PC-9 (cell line): Measurements from ENCODE around the gene PRSS21. TPM values are rescaled to one million over a fixed set of nuclear protein-coding genes. Genes with fewer than 3 reads are reported as not detected.

Experiments used
- BruUV-seq: library from RNA; stranded (reverse); fragments of 400-500 nt; replicated peaks from 2 replicates; lab custom pipeline; 2021; lab: Mats Ljungman, UMichigan
- CTCF ChIA-PET: fragments of 300-600 bp; sonication (Branson Sonifier 250); formaldehyde crosslinking; loops from one replicate; lab custom pipeline; 2022; ENCODE audit warnings: antibody characterized with exemption; lab: Charles Lee
- POLR2A ChIA-PET: fragments of 300-600 bp; sonication (Branson Sonifier 250); formaldehyde crosslinking; loops from one replicate; lab custom pipeline; 2022; ENCODE audit warnings: antibody characterized with exemption; ENCODE audit not compliant: unreplicated experiment; lab: Charles Lee
- DNase-seq, 2 experiments: peaks; one replicate each; pipeline versions ENCODE4 v3.0.0 to v3.0.0-alpha.2; 2015 to 2022; ENCODE audit warnings: mixed read lengths in 1 of 2
- H2AFZ ChIP-seq: fragments of 200-600 bp; sonication (generic); 2 replicates; pipeline ENCODE4 v1.8.1; 2017; ENCODE audit warnings: antibody characterized with exemption
- H3F3A ChIP-seq: fragments of 200-600 bp; sonication (generic); 2 replicates; pipeline ENCODE4 v1.8.1; 2017; ENCODE audit warnings: antibody characterized with exemption, mild to moderate bottlenecking, low read depth; ENCODE audit not compliant: insufficient read depth
- H3K27ac ChIP-seq: fragments of 200-600 bp; sonication (generic); 2 replicates; pipeline ENCODE4 v1.6.1; 2016; ENCODE audit warnings: mixed run types
- H3K27me3 ChIP-seq: fragments of 200-600 bp; sonication (generic); 2 replicates; pipeline ENCODE4 v1.6.1; 2016; ENCODE audit warnings: low read depth, mixed run types; ENCODE audit not compliant: insufficient read depth
- H3K36me3 ChIP-seq: fragments of 200-600 bp; sonication (generic); 2 replicates; pipeline ENCODE4 v1.6.1; 2016; ENCODE audit warnings: low read depth, mixed run types
- H3K4me1 ChIP-seq: fragments of 200-600 bp; sonication (generic); replicated peaks from 2 replicates; pipeline ENCODE4 v1.6.1; 2016; ENCODE audit warnings: mixed run types; ENCODE audit not compliant: insufficient read depth
- H3K4me2 ChIP-seq: fragments of 200-600 bp; sonication (generic); 2 replicates; pipeline ENCODE4 v1.6.1; 2017; ENCODE audit warnings: mixed run types
- H3K4me3 ChIP-seq: fragments of 200-600 bp; sonication (generic); 2 replicates; pipeline ENCODE4 v1.6.1; 2016; ENCODE audit warnings: mixed run types
- H3K79me2 ChIP-seq: fragments of 200-600 bp; sonication (generic); 2 replicates; pipeline ENCODE4 v1.6.1; 2017; ENCODE audit warnings: low read depth, mixed run types
- H3K9me2 ChIP-seq: fragments of 200-600 bp; sonication (generic); 2 replicates; pipeline ENCODE4 v1.8.1; 2017; ENCODE audit warnings: mild to moderate bottlenecking; ENCODE audit not compliant: insufficient read depth
- H3K9me3 ChIP-seq: fragments of 200-600 bp; sonication (generic); 2 replicates; pipeline ENCODE4 v1.8.1; 2016; ENCODE audit warnings: low read depth; ENCODE audit not compliant: insufficient read depth
- H4K20me1 ChIP-seq: fragments of 200-600 bp; sonication (generic); 2 replicates; pipeline ENCODE4 v1.8.1; 2017; ENCODE audit not compliant: insufficient read depth
- CTCF ChIP-seq: fragments of 200-600 bp; sonication (generic); conservative IDR thresholded peaks from 2 replicates; pipeline ENCODE4 v1.6.1; 2017; ENCODE audit warnings: mixed run types, antibody characterized with exemption, mild to moderate bottlenecking, moderate library complexity
- EZH2 ChIP-seq: fragments of 200-600 bp; sonication (generic); IDR thresholded peaks from 2 replicates; pipeline ENCODE4 v1.8.0; 2017; ENCODE audit warnings: antibody characterized with exemption, low read depth
- intact Hi-C: fragments of 100-400 bp; cut with micrococcal nuclease; formaldehyde crosslinking; loops from one replicate; pipeline ENCODE4 v1.10.0; 2022; ENCODE audit not compliant: unreplicated experiment
- total RNA-seq: library from RNA; stranded (reverse); gene quantifications from 2 replicates; pipeline ENCODE4 v1.2.3, GENCODE V29; 2021

PRSS21 gene
- total RNA-seq, 1 experiment from 2014 or later: 61.2 TPM

DNA sequence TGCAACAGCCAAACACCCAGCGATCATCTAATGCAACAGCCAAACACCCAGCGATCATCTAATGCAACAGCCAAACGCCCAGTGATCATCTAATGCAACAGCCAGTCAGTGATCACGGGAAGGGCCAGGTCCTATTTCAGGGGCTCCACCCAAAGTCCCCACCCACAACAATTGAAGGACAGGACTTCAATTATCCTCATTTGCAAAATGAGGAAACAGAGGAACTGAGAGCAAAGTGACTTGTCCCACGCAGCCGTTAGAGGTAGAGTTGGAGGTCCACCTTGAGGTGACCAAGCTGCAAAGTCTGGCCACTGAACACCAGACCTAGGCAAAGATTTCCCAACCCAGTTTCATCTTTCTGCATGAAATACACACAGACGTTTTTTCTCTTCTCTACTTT lies 16.7 kb downstream of the PRSS21 start:
- Histone ChIP-seq H4K20me1 (no peaks in the 10 kb centered on the region), H3K9me3 (no peaks in the 10 kb centered on the region), H3K79me2 (no peaks in the 10 kb centered on the region), H2AFZ (no peak overlapping the region), H3K4me2 (no peak overlapping the region), H3K4me1 (peaks cover 42% of the 10 kb centered on the region), H3K9me2 (no peaks in the 10 kb centered on the region), H3K4me3 (no peak overlapping the region), H3F3A (peaks cover 34% of the 10 kb centered on the region), H3K36me3 (no peaks in the 10 kb centered on the region), H3K27me3 (no peaks in the 10 kb centered on the region), H3K27ac (no peak overlapping the region)
- ChIA-PET POLR2A (no interaction called here), CTCF (no interaction called here)
- no TSS peak for BruUV-seq
- TF ChIP-seq EZH2: no peak
- no peak for TF ChIP-seq CTCF
- DNase-seq: no peak
- intact Hi-C loops: no loop called here

GRCh38 chr16:2834968-2835367 lies 17.9 kb downstream of the PRSS21 start:
- Histone ChIP-seq H3K79me2 (no peaks in the 10 kb centered on the region), H3K27me3 (no peaks in the 10 kb centered on the region), H3K27ac (peak overlapping the region; percentile 94), H3K4me1 (peaks cover 34% of the 10 kb centered on the region), H3K9me2 (no peaks in the 10 kb centered on the region), H3K9me3 (no peaks in the 10 kb centered on the region), H3K4me2 (peak overlapping the region; percentile 76), H4K20me1 (no peaks in the 10 kb centered on the region), H2AFZ (no peak overlapping the region), H3K4me3 (no peak overlapping the region), H3F3A (peaks cover 33% of the 10 kb centered on the region), H3K36me3 (no peaks in the 10 kb centered on the region)
- intact Hi-C loops: loop anchor here (1.0 to 5.0 kb wide), 3 partner anchors 23 to 72 kb away; partner anchors contain the start of gene PRSS22
- POLR2A ChIA-PET: no interaction called here
- DNase-seq: no peak
- no peak for TF ChIP-seq CTCF
- no TSS peak for BruUV-seq
- CTCF ChIA-PET: interaction anchor here (0.6 kb wide), 1 partner anchor 57 kb away, joined by 5 read pairs; no protein-coding TSS in a partner anchor

- no peaks in the 10 kb centered on the region for H4K20me1 ChIP-seq
- no peaks in the 10 kb centered on the region for H3K79me2 ChIP-seq
- H3K27me3 ChIP-seq: no peaks in the 10 kb centered on the region
- TF ChIP-seq CTCF (no peak; the same call in 1 of the 2 replicates), EZH2 (no peak)
- H3K9me2 ChIP-seq: no peaks in the 10 kb centered on the region
- H3K4me2 ChIP-seq: peak overlapping the region; percentile 79
- peak overlapping the region; percentile 94 for H3K27ac ChIP-seq
- H3K36me3 ChIP-seq: no peaks in the 10 kb centered on the region
- intact Hi-C loops: loop anchor here (1.0 to 5.0 kb wide), 4 partner anchors 10 to 71 kb away; partner anchors contain the start of gene PRSS22
- H3K9me3 ChIP-seq: no peaks in the 10 kb centered on the region
- ChIA-PET CTCF (interaction anchor here (0.6 kb wide), 1 partner anchor 58 kb away, joined by 5 read pairs; no protein-coding TSS in a partner anchor), POLR2A (interaction anchor here (0.5 kb wide), 1 partner anchor 19 kb away, joined by 6 read pairs; the partner anchor contains the start of gene PRSS21)
- BruUV-seq: no TSS peak
- H3K4me1 ChIP-seq: peaks cover 28% of the 10 kb centered on the region
- DNase-seq: peak; percentile 96 to 99
- H2AFZ ChIP-seq: no peak overlapping the region
- H3K4me3 ChIP-seq: peak overlapping the region; percentile 36; the same call in 1 of the 2 replicates
- peaks cover 33% of the 10 kb centered on the region for H3F3A ChIP-seq
Measured at GRCh38 chr16:2835638-2836493, 18.8 kb downstream of the PRSS21 start.
